ENCODE results near the gene SMARCA5. TPM values are rescaled to one million over a fixed set of nuclear protein-coding genes. Genes with fewer than 3 reads are reported as not detected.

Gene SMARCA5
- total RNA-seq, 1 experiment from 2014 or later = 107 TPM

DNA sequence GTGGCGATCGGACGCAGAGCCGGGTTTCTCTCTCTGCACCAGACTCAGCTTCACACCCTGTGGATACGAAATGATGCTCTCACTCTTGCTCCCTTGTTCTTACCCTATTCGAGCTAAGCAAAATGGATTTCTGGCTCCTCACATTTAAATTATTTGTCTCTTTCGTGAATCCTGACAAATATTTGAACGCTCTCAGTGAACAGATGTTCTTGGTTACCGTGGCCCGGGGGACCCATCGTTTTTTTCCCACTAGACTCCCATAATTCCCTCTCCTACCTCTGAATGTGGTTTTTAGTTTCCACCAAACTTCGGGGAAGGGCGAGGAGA is 630 bp downstream of the SMARCA5 start:
- Histone ChIP-seq H3K23ac (ENCODE audit: insufficient read length, low read depth, low read length) (peak overlapping the region; percentile 2), H4K91ac (ENCODE audit: insufficient read length, low read depth, low read length) (peak overlapping the region; percentile 94), H3K56ac (ENCODE audit: insufficient read length, low read depth, low read length) (peak overlapping the region; percentile 37), H2AK5ac (ENCODE audit: insufficient read length, low read length) (no peak overlapping the region), H4K8ac (replicated peaks; ENCODE audit: insufficient read length, low read depth, low read length) (peak overlapping the region; percentile 25), H3K79me1 (ENCODE audit: insufficient read depth, low read depth, low read length, poor library complexity, severe bottlenecking) (no peaks in the 10 kb centered on the region), H3K27ac (ENCODE audit: insufficient read length, low read depth, low read length) (peak overlapping the region; percentile 90), H2BK12ac (ENCODE audit: insufficient read length, low read depth, low read length) (no peak overlapping the region), H3K9me3 (ENCODE audit: control insufficient read depth, low read depth, low read length) (no peaks in the 10 kb centered on the region), H3K9ac (ENCODE audit: extremely low read depth, insufficient read length, low read length) (peak overlapping the region; percentile 92), H2BK5ac (ENCODE audit: insufficient read length, low read length) (peak overlapping the region; percentile 44), H3K4me2 (ENCODE audit: insufficient read depth, insufficient read length, low read length) (peak overlapping the region; percentile 53), H2BK120ac (ENCODE audit: low read depth, low read length, poor library complexity, severe bottlenecking) (no peak overlapping the region), H3K79me2 (ENCODE audit: insufficient read depth, low read length) (peaks cover 24% of the 10 kb centered on the region), H2AFZ (ENCODE audit: low read length) (no peak overlapping the region), H3K14ac (ENCODE audit: insufficient read depth, low read length) (peak overlapping the region; percentile 95), H2BK15ac (ENCODE audit: low read depth, low read length) (no peak overlapping the region), H3T11ph (ENCODE audit: low read length) (no peak overlapping the region), H2BK20ac (ENCODE audit: low read depth, low read length, poor library complexity, severe bottlenecking) (no peak overlapping the region), H3K4me1 (ENCODE audit: insufficient read depth, low read length) (no peaks in the 10 kb centered on the region), H4K5ac (ENCODE audit: insufficient read length, low read depth, low read length) (peak overlapping the region; percentile 39), H3K4ac (ENCODE audit: low read depth, low read length) (peak overlapping the region; percentile 91; the same call in 1 of the 2 replicates), H4K20me1 (ENCODE audit: control insufficient read depth, insufficient read depth, insufficient read length) (no peaks in the 10 kb centered on the region), H3K18ac (ENCODE audit: insufficient read length, low read depth, low read length) (peak overlapping the region; percentile 97), H3K27me3 (ENCODE audit: insufficient read depth, low read length) (no peaks in the 10 kb centered on the region), H3K23me2 (ENCODE audit: insufficient read length, low read depth, low read length, poor library complexity, severe bottlenecking) (no peaks in the 10 kb centered on the region)
- WGBS (ENCODE audit: extremely low coverage, insufficient read length, low lambda C conversion rate) = no CpG with 5 or more reads among the region's 13 CpGs
- Mint-ChIP-seq H3K4me1 (peaks cover 16 to 20% of the 10 kb centered on the region in 2 experiments), H3K27ac (peak overlapping the region; percentile 97 to 98 (median 97)), H3K27me3 (ENCODE audit: low read depth) (peaks cover 2% of the 10 kb centered on the region; the same call in 1 of the 2 replicates), H3K9me3 (no peaks in the 10 kb centered on the region), H3K36me3 (ENCODE audit: insufficient read depth in 1 of 3, low read depth in 3 of 3) (peaks cover 12 to 41% (median 41%) of the 10 kb centered on the region in 3 experiments; a peak in 6 of 7 replicates), H3K4me3 (peak overlapping the region; percentile 96 to 97)
- TF ChIP-seq, protein P1, sequence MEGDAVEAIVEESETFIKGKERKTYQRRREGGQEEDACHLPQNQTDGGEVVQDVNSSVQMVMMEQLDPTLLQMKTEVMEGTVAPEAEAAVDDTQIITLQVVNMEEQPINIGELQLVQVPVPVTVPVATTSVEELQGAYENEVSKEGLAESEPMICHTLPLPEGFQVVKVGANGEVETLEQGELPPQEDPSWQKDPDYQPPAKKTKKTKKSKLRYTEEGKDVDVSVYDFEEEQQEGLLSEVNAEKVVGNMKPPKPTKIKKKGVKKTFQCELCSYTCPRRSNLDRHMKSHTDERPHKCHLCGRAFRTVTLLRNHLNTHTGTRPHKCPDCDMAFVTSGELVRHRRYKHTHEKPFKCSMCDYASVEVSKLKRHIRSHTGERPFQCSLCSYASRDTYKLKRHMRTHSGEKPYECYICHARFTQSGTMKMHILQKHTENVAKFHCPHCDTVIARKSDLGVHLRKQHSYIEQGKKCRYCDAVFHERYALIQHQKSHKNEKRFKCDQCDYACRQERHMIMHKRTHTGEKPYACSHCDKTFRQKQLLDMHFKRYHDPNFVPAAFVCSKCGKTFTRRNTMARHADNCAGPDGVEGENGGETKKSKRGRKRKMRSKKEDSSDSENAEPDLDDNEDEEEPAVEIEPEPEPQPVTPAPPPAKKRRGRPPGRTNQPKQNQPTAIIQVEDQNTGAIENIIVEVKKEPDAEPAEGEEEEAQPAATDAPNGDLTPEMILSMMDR (conservative IDR thresholded peaks at IDR 0.05) = no peak
- no peak for DNase-seq

Data from H9 (cell line).